H1 (cell line): ENCODE data around the gene MAGI1. TPM values are rescaled to one million over a fixed set of nuclear protein-coding genes. Genes with fewer than 3 reads are reported as not detected.

Source experiments
- CTCF ChIA-PET: fragments of 300-600 bp; sonication (Branson Sonifier 250); formaldehyde crosslinking; loops from one replicate; lab custom pipeline; 2021; ENCODE audit not compliant: partially characterized antibody; lab: Charles Lee
- POLR2A ChIA-PET: fragments of 300-600 bp; sonication (Branson Sonifier 250); formaldehyde crosslinking; loops from one replicate; lab custom pipeline; 2021; ENCODE audit warnings: inconsistent platforms; ENCODE audit not compliant: partially characterized antibody; lab: Charles Lee
- DNase-seq, 2 experiments: peaks; one replicate each; pipeline versions ENCODE4 v3.0.0 to v3.0.0-alpha.2; 2010 to 2022; ENCODE audit warnings: low spot score in 2 of 2, low read depth in 1 of 2, mixed read lengths in 1 of 2
- FAIRE-seq: peaks from 2 replicates; lab custom pipeline; 2011; peaks lifted over from hg19 to GRCh38; lab: Jason Lieb, UNC
- H2AFZ ChIP-seq: 2 replicates; pipeline ENCODE4 v1.8.1; 2012; ENCODE audit warnings: low read length, inconsistent platforms
- H2AK5ac ChIP-seq: 2 replicates; pipeline ENCODE4 v1.6.1; 2013; ENCODE audit warnings: low read depth, low read length
- H2BK120ac ChIP-seq: replicated peaks from 2 replicates; pipeline ENCODE3; 2013; ENCODE audit warnings: low read depth, low read length, inconsistent platforms
- H2BK12ac ChIP-seq: 2 replicates; pipeline ENCODE4 v1.6.1; 2013; ENCODE audit warnings: low read depth, low read length
- H2BK15ac ChIP-seq: 2 replicates; pipeline ENCODE4 v1.6.1; 2013; ENCODE audit warnings: low read length
- H2BK20ac ChIP-seq: 2 replicates; pipeline ENCODE4 v1.6.1; 2013; ENCODE audit warnings: low read length
- H2BK5ac ChIP-seq: 2 replicates; pipeline ENCODE4 v1.6.1; 2013; ENCODE audit warnings: low read depth, low read length
- H3K14ac ChIP-seq: 2 replicates; pipeline ENCODE4 v1.6.1; 2013; ENCODE audit warnings: inconsistent platforms; ENCODE audit not compliant: insufficient read length
- H3K18ac ChIP-seq: 2 replicates; pipeline ENCODE4 v1.6.1; 2013; ENCODE audit warnings: low read length; ENCODE audit errors: extremely low read depth
- H3K23ac ChIP-seq: 2 replicates; pipeline ENCODE4 v1.6.1; 2013; ENCODE audit warnings: inconsistent platforms; ENCODE audit not compliant: insufficient read length
- H3K23me2 ChIP-seq: 2 replicates; pipeline ENCODE4 v1.6.1; 2013; ENCODE audit warnings: low read depth, low read length
- H3K27ac ChIP-seq: 2 replicates; pipeline ENCODE4 v1.6.1; 2011; ENCODE audit warnings: low read depth, low read length, inconsistent platforms
- H3K27me3 ChIP-seq, 4 experiments: replicated peaks in 1 of 4; 1 replicate in 1 of 4; 2 replicates in 3 of 4; pipeline versions ENCODE4 v1.6.1 to v1.8.1; 2011 to 2013; ENCODE audit warnings: low read length in 3 of 4, mild to moderate bottlenecking in 3 of 4, inconsistent platforms in 2 of 4, mixed read lengths in 2 of 4, moderate library complexity in 1 of 4; ENCODE audit not compliant: control insufficient read depth in 3 of 4, insufficient read depth in 3 of 4; ENCODE audit errors: extremely low read depth in 1 of 4
- H3K36me3 ChIP-seq, 4 experiments: 2 replicates each; pipeline versions ENCODE4 v1.6.1 to v1.8.1; 2011 to 2013; ENCODE audit warnings: mild to moderate bottlenecking in 4 of 4, low read length in 3 of 4, moderate library complexity in 2 of 4, control low read depth in 1 of 4, inconsistent platforms in 1 of 4; ENCODE audit not compliant: insufficient read depth in 4 of 4, control insufficient read depth in 2 of 4
- H3K4ac ChIP-seq: replicated peaks from 2 replicates; pipeline ENCODE3; 2013; ENCODE audit warnings: low read length, low read depth, mixed read lengths, inconsistent platforms; ENCODE audit not compliant: insufficient read length
- H3K4me1 ChIP-seq, 4 experiments: replicated peaks in 1 of 4; 1 replicate in 1 of 4; 2 replicates in 3 of 4; pipeline versions ENCODE4 v1.6.1 to v1.8.1; 2011 to 2013; ENCODE audit warnings: low read length in 3 of 4, inconsistent platforms in 2 of 4, mixed read lengths in 1 of 4; ENCODE audit not compliant: insufficient read depth in 4 of 4, control insufficient read depth in 3 of 4
- H3K4me2 ChIP-seq, 2 experiments: 2 replicates each; pipeline versions ENCODE4 v1.6.1 to v1.8.1; 2011 to 2013; ENCODE audit warnings: low read depth in 2 of 2, low read length in 2 of 2, control low read depth in 1 of 2, inconsistent platforms in 1 of 2, mild to moderate bottlenecking in 1 of 2; ENCODE audit not compliant: insufficient read depth in 1 of 2
- H3K4me3 ChIP-seq, 4 experiments: fragments of 200-600, 300-600 bp in 1 of 4; sonication (generic), shearing (Covaris generic), sonication (Bioruptor Twin) in 1 of 4; 2 replicates each; pipeline versions ENCODE4 v1.5.1 to v1.8.1; 2011 to 2016; ENCODE audit warnings: low read length in 4 of 4, low read depth in 3 of 4, control low read depth in 2 of 4, inconsistent platforms in 2 of 4, mild to moderate bottlenecking in 2 of 4, mixed read lengths in 1 of 4, moderate library complexity in 1 of 4; ENCODE audit not compliant: insufficient read depth in 2 of 4; ENCODE audit errors: extremely low read depth in 1 of 4
- H3K56ac ChIP-seq: replicated peaks from 2 replicates; pipeline ENCODE3; 2013; ENCODE audit warnings: low read depth, mild to moderate bottlenecking, mixed read lengths, low read length, inconsistent platforms; ENCODE audit not compliant: insufficient read length
- H3K79me1 ChIP-seq: 2 replicates; pipeline ENCODE4 v1.6.1; 2013; ENCODE audit warnings: low read depth, low read length, control low read depth
- H3K79me2 ChIP-seq, 2 experiments: 2 replicates each; pipeline versions ENCODE4 v1.6.1 to v1.8.1; 2012 to 2013; ENCODE audit warnings: low read length in 2 of 2, mild to moderate bottlenecking in 2 of 2, inconsistent platforms in 1 of 2; ENCODE audit not compliant: insufficient read depth in 2 of 2, control insufficient read depth in 1 of 2
- H3K9ac ChIP-seq, 4 experiments: replicated peaks in 1 of 4; 1 replicate in 1 of 4; 2 replicates in 3 of 4; pipeline versions ENCODE4 v1.6.1 to v1.8.1; 2011 to 2013; ENCODE audit warnings: low read depth in 3 of 4, low read length in 3 of 4, control low read depth in 2 of 4, mild to moderate bottlenecking in 2 of 4, moderate library complexity in 2 of 4, inconsistent platforms in 1 of 4; ENCODE audit errors: extremely low read depth in 1 of 4
- H3K9me3 ChIP-seq, 2 experiments: 2 replicates each; pipeline versions ENCODE4 v1.6.1 to v1.8.1; 2012 to 2013; ENCODE audit warnings: mild to moderate bottlenecking in 2 of 2, moderate library complexity in 2 of 2, control low read depth in 1 of 2, inconsistent platforms in 1 of 2, low read depth in 1 of 2, low read length in 1 of 2, mixed read lengths in 1 of 2; ENCODE audit not compliant: insufficient read depth in 2 of 2
- H4K20me1 ChIP-seq, 2 experiments: replicated peaks in 1 of 2; 2 replicates each; pipeline versions ENCODE3 to v1.8.1; 2011 to 2013; ENCODE audit warnings: inconsistent platforms in 2 of 2, low read length in 2 of 2, mild to moderate bottlenecking in 1 of 2; ENCODE audit not compliant: insufficient read depth in 2 of 2, control insufficient read depth in 1 of 2
- H4K5ac ChIP-seq: 2 replicates; pipeline ENCODE4 v1.6.1; 2013; ENCODE audit warnings: low read length, low read depth, mixed read lengths, inconsistent platforms; ENCODE audit not compliant: insufficient read length
- H4K8ac ChIP-seq: 2 replicates; pipeline ENCODE4 v1.8.0; 2013; ENCODE audit warnings: mild to moderate bottlenecking, moderate library complexity, low read length, inconsistent platforms; ENCODE audit not compliant: insufficient read depth; ENCODE audit errors: extremely low read depth
- H4K91ac ChIP-seq: replicated peaks from 2 replicates; pipeline ENCODE3; 2013; ENCODE audit warnings: low read length, mixed read lengths, inconsistent platforms; ENCODE audit not compliant: insufficient read length
- BACH1 ChIP-seq: IDR thresholded peaks from 2 replicates; pipeline ENCODE4 v1.6.1; 2012; ENCODE audit warnings: low read length, improper control_type of control experiment
- CBX5 ChIP-seq: fragments of 300-800, 300-1000 bp; sonication (generic); IDR thresholded peaks from 2 replicates; pipeline ENCODE4 v1.7.1; 2016; ENCODE audit warnings: antibody characterized with exemption, low read length, low read depth
- CHD1 ChIP-seq: IDR thresholded peaks from 2 replicates; pipeline ENCODE4 v1.6.1; 2012; ENCODE audit warnings: low read depth, low read length, improper control_type of control experiment
- EGR1 ChIP-seq: IDR thresholded peaks from 2 replicates; pipeline ENCODE4 v1.6.1; 2011; ENCODE audit warnings: low read depth, low read length, borderline replicate concordance
- JUN ChIP-seq: IDR thresholded peaks from 2 replicates; pipeline ENCODE4 v1.6.1; 2011; ENCODE audit warnings: low read depth, mild to moderate bottlenecking, improper control_type of control experiment, low read length
- JUND ChIP-seq: IDR thresholded peaks from 2 replicates; pipeline ENCODE4 v1.6.1; 2011; ENCODE audit warnings: mild to moderate bottlenecking, improper control_type of control experiment, low read length
- KDM5A ChIP-seq: fragments of 200-600 bp; IDR thresholded peaks from 2 replicates; pipeline ENCODE4 v1.7.1; 2012; ENCODE audit warnings: mild to moderate bottlenecking, low read length, inconsistent platforms, mixed read lengths
- SIRT6 ChIP-seq: IDR thresholded peaks from one replicate; pipeline ENCODE4 v1.7.1; 2012; ENCODE audit warnings: low read length, inconsistent platforms
- SIX5 ChIP-seq: IDR thresholded peaks from 2 replicates; pipeline ENCODE4 v1.6.1; 2011; ENCODE audit warnings: mild to moderate bottlenecking, low read depth, low read length
- SP1 ChIP-seq: IDR thresholded peaks from 2 replicates; pipeline ENCODE4 v1.6.1; 2011; ENCODE audit warnings: low read depth, low read length
- TBP ChIP-seq: IDR thresholded peaks from 2 replicates; pipeline ENCODE4 v1.6.1; 2011; ENCODE audit warnings: low read depth, low read length, improper control_type of control experiment
- TCF12 ChIP-seq: IDR thresholded peaks from 2 replicates; pipeline ENCODE4 v1.6.1; 2011; ENCODE audit warnings: low read depth, mild to moderate bottlenecking, low read length
- WGBS, 2 experiments: shearing (Covaris generic) in 1 of 2; methylation state at CpG; one replicate each; pipeline versions ENCODE4 v1.1.6 to v1.1.7; 2013 to 2015; ENCODE audit warnings: low lambda C conversion rate in 2 of 2, mixed read lengths in 2 of 2, inconsistent platforms in 1 of 2, low coverage in 1 of 2, missing lambda C conversion rate in 1 of 2; ENCODE audit not compliant: insufficient replicate concordance in 2 of 2, insufficient coverage in 1 of 2, insufficient read length in 1 of 2; ENCODE audit errors: extremely low coverage in 1 of 2, missing lambda C conversion rate in 1 of 2; 5-methylcytosine and 5-hydroxymethylcytosine counted together
- polyA plus RNA-seq, 7 experiments: library from polyadenylated mRNA; depleted of rRNA in 3 of 7; stranded (reverse) in 5 of 7; unstranded in 2 of 7; fragments of >200 nt in 5 of 7; fragments of 200-250 nt in 2 of 7; gene quantifications; 1 replicate in 5 of 7; 2 replicates in 1 of 7; 4 replicates in 1 of 7; pipeline versions ENCODE4 v1.2.1 to v1.2.3, GENCODE V29; 2011 to 2013; ENCODE audit warnings: missing spikeins in 2 of 7, mixed read lengths in 2 of 7
- total RNA-seq: library from RNA; stranded (reverse); fragmentation: NEBNext Ultra II Directional; extraction: Animal tissue kit (Norgen Biotek cat#: 25700); gene quantifications from 2 replicates; pipeline ENCODE4 v1.2.1, GENCODE V29; 2021
- TF ChIP-seq, protein P1 (sequence below): IDR thresholded peaks from 2 replicates; pipeline ENCODE4 v1.6.1; 2012; ENCODE audit warnings: low read length, inconsistent platforms
- TF ChIP-seq, protein P2 (sequence below): IDR thresholded peaks from 2 replicates; pipeline ENCODE4 v1.6.1; 2011; ENCODE audit warnings: low read depth, mild to moderate bottlenecking, low read length; ENCODE audit not compliant: insufficient read depth

The MAGI1 gene
- total and polyA plus RNA-seq, 2 of the 8 experiments (the other 6 are each of a cell fraction or from before 2014, with no cell fraction given): 19.8 to 78.0 TPM

DNA sequence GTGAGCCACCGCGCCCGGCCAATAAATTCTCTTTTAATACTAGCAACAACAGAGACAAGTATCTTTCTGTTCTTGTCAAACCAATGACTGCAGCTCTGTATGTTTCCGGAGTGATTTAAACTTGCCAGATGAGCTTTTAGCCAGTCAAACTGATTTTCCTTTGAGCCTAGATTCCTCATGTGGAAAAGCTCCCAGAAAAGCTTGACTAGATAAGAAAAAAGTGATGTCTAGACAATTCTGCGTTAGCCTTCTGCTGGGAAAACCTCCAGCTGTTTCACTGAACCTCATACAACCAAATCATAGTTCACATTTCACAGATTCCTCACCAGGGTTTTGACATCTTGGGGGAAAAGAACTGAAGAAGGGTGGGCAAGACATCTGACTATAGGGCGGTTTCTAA is 78.6 kb downstream of the MAGI1 start:
- no peak overlapping the region for H3K23ac ChIP-seq
- no peak overlapping the region for H3K56ac ChIP-seq
- H4K91ac ChIP-seq: no peak overlapping the region
- WGBS, 2 experiments: 85% methylated on average over 6 of the region's 6 CpGs; no CpG with 5 or more reads in 1 of the 2 experiments
- H4K20me1 ChIP-seq: no peaks in the 10 kb centered on the region
- no peak overlapping the region for H2BK15ac ChIP-seq
- no peaks in the 10 kb centered on the region for H3K23me2 ChIP-seq
- DNase-seq: no peak
- no peak overlapping the region for H2BK5ac ChIP-seq
- H2AFZ ChIP-seq: no peak overlapping the region
- no peak overlapping the region for H4K5ac ChIP-seq
- H2BK20ac ChIP-seq: no peak overlapping the region
- POLR2A ChIA-PET: interaction anchor here (1.5 kb wide), 1 partner anchor 14 kb away, joined by 3 read pairs; no protein-coding TSS in a partner anchor
- no peaks in the 10 kb centered on the region for H3K27me3 ChIP-seq
- no peak overlapping the region for H3K4me3 ChIP-seq
- no peak overlapping the region for H3K4me2 ChIP-seq
- no peak overlapping the region for H2BK12ac ChIP-seq
- peaks cover 2% of the 10 kb centered on the region; the same call in 1 of the 2 replicates for H3K79me1 ChIP-seq
- no peak overlapping the region for H3K14ac ChIP-seq
- CTCF ChIA-PET: interaction anchor here (0.9 to 1.6 kb wide), 4 partner anchors 10 to 76 kb away, joined by 3 read pairs; no protein-coding TSS in a partner anchor
- no peak overlapping the region for H2AK5ac ChIP-seq
- H4K8ac ChIP-seq: no peak overlapping the region
- H3K18ac ChIP-seq: no peak overlapping the region
- no peak for FAIRE-seq
- peaks cover 0 to 13% (median 3%) of the 10 kb centered on the region in 4 experiments; a peak in 3 of 7 replicates for H3K4me1 ChIP-seq
- no peak overlapping the region for H3K4ac ChIP-seq
- H3K27ac ChIP-seq: no peak overlapping the region
- H3K79me2 ChIP-seq: peaks cover 0 to 55% of the 10 kb centered on the region in 2 experiments; a peak in 2 of 4 replicates
- H3K36me3 ChIP-seq: no peaks in the 10 kb centered on the region
- H3K9ac ChIP-seq: no peak overlapping the region
- H2BK120ac ChIP-seq: no peak overlapping the region
- H3K9me3 ChIP-seq: no peaks in the 10 kb centered on the region
- TF ChIP-seq KDM5A (no peak), SIRT6 (no peak), SP1 (no peak), CBX5 (no peak), SIX5 (no peak), CHD1 (no peak), BACH1 (no peak), TBP (no peak), JUN (no peak), TCF12 (no peak), JUND (no peak), EGR1 (no peak)
- TF ChIP-seq, protein P1, sequence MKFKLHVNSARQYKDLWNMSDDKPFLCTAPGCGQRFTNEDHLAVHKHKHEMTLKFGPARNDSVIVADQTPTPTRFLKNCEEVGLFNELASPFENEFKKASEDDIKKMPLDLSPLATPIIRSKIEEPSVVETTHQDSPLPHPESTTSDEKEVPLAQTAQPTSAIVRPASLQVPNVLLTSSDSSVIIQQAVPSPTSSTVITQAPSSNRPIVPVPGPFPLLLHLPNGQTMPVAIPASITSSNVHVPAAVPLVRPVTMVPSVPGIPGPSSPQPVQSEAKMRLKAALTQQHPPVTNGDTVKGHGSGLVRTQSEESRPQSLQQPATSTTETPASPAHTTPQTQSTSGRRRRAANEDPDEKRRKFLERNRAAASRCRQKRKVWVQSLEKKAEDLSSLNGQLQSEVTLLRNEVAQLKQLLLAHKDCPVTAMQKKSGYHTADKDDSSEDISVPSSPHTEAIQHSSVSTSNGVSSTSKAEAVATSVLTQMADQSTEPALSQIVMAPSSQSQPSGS: no peak
- TF ChIP-seq, protein P2, sequence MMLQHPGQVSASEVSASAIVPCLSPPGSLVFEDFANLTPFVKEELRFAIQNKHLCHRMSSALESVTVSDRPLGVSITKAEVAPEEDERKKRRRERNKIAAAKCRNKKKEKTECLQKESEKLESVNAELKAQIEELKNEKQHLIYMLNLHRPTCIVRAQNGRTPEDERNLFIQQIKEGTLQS: no peak
